ENCODE data around the gene MFSD1.
A peak's percentile ranks its signal among the peaks of the same experiment; 100 is the strongest.
"Not testable (repeated sequence)": the region's sequence is repeated elsewhere in the genome, so short reads cannot be mapped to it uniquely, and the experiment has no call there.

Gene MFSD1

DNA sequence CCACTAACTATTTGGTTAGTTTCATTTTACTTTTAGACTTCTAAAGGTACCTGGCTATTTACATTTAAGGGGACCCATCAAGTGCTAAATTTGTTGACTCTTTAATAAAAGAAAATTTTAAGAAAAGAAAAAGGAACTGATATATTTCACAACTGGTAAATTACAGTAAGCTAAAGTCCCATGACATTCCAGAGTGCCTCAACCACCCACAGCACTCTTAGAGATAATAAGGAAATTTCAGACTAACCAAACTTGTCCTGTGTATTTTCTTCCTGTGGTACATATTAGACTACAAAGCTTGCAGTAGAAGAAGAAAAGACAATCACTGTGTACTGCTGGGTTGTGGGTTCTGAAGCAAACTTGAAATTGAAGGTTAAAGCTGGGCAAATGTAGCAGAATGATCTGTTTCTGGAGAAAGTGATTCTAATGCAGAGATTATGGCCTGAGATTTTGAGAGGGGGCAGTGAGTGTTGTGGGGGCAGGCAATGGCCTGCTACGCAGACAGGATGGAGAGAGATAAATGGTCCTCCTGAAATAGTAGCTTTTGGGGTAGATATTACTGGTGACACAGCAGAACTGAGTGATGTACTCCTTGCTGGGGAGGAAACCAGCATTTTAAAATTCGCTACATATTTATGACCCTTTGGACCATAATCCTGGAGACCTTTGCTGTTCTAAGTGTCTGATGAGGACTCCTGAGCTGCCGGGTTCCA lies 24.5 kb upstream of the MFSD1 start:
- DNase-seq = no peak

DNA sequence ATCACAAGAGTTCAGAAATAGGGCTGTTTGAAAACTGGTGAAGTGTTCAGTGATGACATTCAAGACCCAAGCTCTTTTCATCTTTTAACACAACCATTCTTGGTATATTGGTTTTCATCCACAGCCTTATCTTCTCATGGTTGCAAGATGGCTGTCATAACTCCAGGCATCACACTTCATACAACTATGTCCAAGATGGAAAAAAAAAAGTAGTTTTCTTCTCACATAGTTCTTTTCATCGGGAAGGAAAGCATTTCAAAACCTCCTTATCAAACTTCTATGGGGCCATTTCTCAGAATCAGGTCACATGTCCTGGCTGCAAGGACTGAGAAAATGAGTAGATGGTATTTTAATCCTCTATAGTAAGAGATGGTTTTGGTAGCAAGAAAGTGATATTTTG lies 21.1 kb upstream of the MFSD1 start:
- no peak for DNase-seq

DNA sequence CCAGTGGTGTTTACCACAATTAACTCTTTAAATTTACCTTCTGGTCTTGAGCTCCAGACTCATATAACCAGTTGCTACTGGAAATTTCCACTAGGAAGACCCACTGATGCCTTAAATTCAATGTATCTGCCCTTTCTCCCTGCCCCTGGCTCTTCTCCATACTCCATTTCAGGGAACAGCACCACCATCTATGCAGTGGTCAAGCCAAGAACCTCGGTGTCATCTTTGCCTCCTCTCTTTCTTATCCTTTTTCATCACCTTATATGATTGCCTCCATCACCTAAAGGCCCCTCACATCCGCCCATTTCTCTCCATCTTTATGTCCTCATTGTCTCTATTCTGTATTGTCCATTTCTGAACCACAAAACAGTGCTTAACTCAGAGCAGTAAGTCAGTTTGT lies 20.7 kb upstream of the MFSD1 start:
- DNase-seq = no peak

DNA sequence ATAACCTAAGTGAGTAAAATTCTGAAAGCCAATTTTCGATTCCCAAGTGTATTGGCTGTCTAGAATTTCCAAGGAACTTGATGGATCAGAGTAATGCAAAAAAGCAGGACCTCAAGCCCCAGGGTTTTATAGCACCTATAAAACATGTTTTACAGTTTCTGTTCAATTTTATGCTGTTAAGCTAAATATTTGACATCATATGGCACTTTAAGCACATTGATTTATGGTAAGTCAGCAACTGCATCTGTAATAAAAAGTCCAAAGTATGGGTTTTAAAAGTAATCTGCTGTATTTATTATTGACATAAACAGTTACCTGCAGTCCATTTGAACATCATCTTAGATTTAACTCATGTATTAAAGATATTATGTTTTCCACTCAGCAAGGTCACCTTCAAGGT lies 20.0 kb upstream of the MFSD1 start:
- no peak for DNase-seq

DNA sequence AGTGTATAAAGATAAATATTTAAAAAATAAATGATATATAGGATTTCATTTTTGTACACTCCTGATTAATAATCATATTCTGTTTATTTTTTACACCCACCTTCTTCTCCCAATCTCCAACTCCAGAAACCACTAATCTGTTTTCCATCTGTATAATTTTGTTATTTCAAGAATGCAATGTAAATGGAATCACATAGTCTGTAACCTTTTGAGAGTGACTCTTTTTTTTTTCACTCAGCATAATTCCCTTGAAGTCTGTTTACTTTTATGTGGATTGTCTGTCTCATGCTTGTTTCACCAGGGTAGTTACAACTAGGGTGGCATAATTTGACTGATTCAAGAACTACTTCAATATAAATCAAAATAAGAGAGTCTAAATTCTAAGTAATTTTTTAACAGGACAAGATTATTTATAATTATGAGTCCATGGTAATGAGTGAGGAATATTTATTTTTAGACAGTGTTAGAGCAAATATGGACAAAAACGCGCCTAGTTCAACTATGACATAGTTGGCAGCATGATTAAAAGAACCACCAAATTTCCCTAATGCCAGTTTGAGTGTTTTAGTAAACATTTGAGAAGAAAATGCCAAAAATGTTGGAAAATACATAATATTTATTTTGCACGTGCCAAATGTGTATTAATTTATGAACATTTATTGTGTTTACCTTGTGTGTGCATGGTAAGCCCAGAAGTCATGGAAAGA lies 19.4 kb upstream of the MFSD1 start:
- no peak for DNase-seq

DNA sequence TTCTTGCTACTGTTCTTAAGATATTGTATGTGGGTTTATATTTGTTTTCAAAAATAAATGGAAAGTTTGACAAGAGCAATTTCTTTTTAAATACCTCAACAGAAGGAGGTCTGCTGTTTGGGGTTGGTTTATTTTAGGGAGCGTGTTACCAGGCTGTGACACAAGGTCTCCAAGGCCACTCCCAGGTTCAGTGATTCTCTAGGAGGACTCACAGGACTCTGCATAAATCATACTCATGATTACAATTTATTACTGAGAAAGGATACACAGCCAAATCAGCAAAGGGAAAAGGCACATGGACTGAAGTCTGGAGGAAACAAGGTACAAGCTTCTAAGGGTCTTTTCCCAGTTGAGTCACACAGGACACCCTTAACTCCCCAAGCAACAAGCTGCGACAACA lies 18.8 kb upstream of the MFSD1 start:
- DNase-seq = no peak

DNA sequence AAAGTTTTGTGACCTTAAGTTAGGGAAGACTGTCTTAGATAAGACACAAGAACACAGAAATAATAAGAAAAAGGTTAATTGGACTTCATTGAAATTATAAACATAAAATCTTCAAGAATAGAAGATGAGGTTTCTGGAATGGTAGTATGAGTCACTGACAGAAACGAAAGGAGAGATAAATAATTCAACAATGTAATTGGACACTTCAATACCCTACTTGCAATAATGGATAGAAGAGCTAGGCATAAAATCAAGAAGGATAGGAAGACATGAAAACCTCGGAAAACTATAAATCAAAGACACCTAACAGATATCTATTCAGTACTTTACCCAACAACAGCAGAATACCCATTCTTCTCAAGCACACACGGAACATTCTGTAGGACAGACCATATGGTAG lies 15.9 kb upstream of the MFSD1 start:
- no peak for DNase-seq

DNA sequence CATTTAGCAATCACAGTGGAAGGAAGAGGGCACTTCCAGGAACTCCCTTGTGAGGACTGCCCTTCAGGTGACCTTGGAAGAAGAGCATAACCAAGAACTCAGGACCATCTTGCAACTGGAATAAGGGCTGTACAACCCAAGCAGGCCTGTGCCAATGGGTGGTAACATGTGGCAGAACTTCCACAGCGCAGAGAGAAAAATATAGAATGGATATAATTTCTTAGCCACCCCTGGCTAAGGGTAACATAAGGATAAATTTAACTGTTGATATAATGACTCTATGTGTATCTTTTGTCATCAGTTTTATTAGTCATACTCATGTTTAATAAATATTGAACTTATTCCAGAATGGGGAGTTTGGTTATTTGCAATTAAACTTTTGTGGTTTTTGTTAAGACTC lies 13.4 kb upstream of the MFSD1 start:
- DNase-seq = no peak

DNA sequence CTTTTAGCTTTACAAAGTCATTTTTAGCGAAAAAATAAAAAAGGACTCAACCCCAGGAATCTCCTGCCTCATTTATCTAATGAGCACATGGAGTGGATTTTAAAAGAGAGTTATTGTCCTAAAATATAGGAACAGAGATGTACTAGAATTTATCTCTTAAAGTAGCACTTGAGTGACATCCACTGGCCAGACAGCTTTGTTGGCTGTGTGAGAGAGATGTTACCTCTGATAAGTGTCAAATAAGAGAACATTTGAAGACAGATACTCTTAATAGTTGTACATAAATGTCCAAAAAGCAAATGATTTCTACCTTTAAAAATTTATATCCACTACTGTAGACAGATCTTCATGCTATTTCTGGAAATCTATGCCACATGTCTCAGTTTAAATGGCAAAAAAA lies 12.3 kb upstream of the MFSD1 start:
- no peak for DNase-seq

DNA sequence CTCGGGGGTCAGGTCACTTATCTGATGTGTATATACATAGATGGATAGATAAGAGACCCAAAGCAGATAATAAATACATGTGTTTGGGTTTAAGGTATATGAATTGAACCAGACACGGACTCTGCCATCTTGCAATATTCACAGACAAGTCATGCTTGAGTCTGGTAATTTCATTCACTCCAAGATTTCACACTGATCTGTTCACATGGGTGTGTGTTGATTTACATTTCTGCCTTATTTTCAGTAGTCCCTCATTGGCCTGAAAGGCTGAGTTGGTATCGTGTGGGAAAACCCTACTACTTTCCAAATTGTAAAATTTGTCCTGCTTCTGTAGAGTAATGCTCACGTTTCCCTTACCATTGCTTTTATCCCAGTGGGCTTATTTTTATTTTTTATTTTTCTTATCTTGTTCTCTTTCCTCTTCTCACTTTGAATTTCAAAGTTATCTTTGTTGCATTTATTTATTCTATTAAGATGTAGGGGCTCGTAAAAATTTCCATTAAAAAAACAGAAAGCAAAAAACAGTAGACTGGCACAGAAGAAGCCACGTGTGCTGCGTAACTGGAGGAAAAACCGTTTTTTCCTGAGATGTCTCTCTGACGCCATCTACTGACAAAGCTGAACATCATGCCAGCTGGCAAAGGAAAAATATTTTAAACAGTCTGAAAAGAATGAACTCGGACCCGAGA lies 10.8 kb upstream of the MFSD1 start:
- peak; percentile 39 for DNase-seq

DNA sequence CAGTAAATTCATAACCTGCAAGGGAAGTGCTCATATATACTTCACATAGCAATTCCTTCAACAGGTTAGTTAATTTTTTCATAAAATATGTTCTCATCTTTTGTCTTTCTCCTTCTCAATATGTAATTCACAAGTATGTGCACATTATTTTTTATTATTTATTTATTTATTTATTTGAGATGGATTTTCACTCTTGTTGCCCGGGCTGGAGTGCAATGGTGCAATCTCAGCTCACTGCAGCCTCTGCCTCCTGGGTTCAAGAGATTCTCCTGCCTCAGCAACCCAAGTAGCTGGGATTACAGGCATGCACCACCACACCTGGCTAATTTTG lies 10.3 kb upstream of the MFSD1 start:
- DNase-seq = not testable (repeated sequence)

DNA sequence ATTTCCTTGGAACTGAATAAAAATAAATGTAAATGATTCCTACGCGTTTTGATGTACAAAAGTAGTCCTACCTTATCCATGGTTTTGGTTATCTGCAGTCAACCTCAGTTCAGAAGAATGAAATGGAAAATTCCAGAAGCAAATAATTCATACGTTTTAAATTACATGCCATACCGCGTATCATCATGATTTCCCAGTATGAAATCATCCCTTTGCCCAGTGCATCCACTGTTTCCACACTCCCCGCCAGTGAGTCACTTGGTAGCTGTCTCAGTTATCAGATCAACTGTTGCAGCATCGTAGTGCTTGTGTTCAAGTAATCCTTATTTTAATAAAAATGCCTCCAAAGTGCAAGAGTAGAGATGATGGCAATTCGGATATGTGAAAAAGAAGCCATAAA lies 9.1 kb upstream of the MFSD1 start:
- DNase-seq = no peak

DNA sequence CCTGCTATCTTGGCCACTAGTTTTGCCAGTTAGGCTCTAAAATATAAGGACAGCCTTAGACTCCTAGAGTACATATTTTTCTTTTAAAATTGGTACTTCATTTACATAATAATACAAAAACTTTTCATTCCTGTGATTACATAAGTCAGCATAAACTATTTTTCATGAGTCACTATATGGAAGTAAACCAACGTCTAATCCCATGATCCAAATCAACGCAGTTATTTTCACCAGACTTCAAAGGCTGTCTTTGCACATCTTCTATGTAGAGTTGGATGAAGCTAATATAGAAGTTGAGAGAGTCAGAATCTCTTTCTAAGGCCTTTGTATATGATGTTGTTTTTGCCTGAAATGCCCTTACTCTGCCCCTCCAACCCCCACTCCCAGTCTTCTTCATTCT lies 7.6 kb upstream of the MFSD1 start:
- DNase-seq = no peak

DNA sequence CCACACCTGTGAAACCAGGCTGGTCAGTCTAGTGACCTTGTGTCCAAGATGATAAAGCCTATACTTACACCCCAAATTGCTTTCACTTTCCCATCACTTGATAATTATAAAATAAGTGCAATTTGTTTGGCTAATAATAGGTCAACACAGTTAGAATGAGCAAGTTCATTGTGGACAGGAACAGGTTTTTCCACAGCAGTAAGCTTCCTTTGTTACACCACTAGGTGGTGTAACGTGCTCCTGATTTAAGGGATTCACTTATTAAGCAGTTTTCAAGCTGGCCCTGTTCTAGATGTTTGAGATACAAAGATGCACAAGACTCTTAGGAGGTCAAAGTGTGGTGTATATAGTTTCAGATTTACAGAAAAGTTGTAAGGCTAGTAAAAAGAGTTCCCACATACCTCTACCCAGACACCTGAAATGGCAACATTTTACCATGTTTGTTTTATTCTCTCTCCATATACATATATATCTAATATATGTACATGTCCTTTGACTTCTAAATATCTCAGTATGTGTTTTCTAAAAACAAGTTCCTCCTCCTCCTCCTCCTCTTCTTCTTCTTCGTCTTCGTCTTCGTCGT lies 6.8 kb upstream of the MFSD1 start:
- DNase-seq = no peak

DNA sequence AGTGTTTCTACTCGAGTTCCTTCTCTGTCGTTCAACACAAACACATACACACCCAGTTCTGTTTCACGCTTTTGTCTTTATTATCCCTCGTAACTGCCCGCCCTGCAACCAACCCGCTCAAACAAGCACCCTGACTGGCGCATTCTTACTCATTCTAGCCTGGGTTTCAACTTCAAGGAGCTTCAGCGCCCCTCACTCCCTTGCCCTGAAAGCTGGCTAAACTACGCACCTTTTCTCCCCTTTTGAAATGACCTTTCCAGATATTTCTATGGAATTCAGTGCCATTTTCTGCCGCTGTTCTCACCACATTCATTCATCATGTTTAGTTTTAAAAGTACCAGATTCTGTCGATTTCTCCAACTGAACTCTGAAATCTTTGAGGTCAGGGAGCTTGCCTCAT lies 653 bp upstream of the MFSD1 start:
- DNase-seq = no peak

DNA sequence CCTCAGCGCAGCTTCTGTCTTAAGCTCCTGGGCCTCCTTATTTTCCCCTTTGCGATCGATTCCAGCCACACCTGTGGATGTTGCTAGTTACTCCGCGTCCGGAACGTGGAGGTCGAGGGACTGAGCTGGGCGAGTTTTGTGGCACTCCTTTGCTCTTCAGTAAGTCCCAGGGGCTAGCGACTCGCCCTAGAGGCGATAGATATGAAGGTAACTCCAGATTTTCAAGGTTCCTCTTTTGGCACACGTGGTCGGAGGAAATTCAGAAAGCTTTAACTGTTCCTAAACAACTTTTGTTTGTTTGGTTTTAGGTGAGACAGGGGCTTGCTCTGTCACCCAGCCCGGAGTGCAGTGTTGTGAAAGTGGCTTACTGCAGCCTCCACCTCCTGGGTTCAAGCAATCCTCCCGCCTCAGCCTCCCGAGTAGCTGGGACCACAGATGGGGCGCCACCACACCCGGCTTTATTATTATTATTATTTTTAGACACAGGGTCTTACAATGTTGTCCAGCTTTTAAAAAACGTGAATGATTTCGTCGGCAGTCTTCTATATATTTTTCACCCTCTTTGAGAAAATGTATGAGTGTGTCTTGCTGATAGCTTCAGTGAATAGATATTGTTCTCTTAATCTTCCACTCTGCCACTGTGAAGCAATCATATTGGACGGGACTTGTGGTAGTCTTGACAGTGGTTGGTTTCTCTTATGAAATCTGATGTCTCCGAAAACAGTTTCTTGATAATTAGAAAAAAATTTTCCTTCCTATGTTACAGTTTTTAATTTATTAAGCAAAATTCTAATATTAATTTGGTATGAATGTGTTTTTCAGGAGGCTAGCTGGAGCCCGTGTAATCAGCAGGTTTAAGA lies 785 bp downstream of the MFSD1 start:
- DNase-seq = no peak

DNA sequence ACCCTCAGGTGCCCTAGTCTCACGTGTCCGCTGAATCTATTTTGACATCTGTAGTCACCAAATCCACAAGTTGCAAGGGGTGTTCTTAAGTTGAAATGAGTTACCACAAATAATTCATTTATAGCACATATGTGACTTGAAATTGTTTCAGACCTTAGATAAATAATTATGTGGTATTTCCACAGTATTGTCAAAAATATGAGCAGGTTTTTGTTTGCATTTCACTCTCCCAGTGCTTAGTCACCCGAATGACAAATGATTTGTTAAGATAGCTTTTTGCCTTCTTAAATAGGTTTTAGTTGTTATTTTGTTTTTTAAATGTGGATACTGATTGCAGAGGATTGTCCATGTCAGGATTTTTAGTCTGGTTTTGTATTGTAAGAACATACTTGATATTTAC lies 2.6 kb downstream of the MFSD1 start:
- no peak for DNase-seq

DNA sequence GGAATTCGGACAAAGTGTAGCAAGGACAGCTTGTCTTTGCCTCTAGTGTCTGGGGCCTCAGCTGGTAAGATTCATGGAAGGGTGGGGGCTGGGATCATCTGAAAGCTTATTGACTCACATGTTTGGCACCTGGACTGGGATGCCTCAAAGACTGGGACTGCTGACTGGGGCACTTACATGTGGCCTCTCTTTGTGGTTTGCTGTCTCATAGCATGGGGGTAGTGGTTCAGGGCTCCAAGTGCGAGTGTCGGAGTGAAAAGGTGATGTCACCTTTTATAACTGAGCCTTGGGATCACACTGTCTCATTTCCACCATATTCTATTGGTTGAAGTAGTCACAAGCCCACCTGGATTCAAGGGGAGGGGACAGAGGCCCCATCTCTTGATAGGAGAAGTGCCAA lies 6.8 kb downstream of the MFSD1 start:
- no peak for DNase-seq

DNA sequence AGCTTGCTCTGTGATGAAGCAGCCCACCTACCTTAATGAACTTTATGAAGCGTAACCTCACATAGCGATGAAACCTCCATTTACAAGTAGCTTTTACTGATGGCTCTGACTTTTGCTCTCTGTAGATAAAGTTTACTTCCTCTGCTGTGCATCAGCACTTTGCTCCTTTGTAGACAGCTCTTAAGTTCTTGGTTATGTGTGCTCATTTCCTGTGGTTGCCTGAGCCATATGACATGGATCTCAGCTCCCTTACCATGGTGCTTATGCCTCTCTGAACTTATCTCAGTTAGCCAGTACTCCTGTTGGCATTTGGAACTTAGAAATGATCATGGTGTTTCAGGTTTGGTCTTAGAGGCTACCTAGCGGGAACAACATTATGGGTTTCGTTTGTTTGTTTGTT lies 7.8 kb downstream of the MFSD1 start:
- no peak for DNase-seq

DNA sequence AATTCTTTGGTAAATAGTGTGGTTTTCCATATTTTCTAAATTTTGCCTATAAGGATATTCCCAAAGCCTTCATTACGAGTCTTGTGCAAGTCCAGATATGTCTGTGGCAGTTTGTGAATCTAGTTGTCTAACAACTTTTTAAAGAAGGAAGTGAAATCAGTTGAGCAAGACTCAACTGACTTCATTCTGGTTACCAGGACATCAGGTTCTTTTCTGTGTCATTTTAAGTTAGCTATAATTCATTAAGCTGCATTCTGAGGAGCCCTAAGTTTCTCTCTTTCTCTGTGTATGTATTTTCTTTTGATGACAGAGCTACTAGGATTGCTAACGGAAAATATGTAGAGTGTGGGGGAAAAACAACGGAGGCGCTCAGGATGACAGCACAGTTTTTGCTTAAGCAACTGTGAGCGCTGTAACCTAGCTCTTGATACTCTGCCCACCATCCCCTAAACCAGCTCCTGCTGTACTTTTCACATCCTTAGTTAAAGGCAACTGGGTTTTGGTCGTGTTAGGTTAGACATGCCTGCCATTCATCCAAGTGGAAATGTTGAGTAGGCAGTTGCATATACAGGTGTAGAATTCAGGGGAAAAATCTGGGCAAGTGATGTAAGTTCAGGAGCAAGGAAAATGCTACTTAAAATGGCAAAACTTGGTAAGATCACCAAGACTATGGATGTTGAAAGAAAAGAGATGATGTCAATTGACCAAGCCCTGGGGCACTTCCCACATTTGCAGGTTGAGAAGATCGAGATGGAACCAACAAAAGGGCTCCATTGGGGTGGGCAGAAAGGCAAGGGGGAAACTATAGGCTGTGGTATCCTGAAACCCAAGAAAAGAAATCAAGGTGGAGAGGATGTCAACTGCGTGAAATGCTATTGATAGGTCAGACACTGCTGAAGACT lies 9.2 kb downstream of the MFSD1 start:
- DNase-seq = no peak

DNA sequence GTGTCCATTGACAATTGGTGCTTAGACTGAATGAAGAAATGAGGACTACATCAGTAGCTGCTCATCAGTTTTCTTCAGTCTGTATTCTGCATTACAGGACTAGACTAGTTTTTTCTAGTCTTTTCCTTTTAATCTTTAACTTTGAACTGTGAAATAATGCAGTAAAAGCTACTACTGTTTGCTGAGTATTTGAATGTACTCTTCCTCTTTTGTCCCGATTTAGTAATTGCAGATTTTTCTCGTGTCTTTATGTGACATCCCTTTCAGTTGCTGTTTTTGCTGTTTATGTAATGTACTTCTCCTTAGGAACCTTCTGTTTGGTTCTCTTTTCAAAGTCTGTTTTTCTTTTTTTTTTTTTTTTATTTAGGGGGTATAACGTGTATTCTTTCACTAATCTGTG lies 17.4 kb downstream of the MFSD1 start:
- DNase-seq = no peak

DNA sequence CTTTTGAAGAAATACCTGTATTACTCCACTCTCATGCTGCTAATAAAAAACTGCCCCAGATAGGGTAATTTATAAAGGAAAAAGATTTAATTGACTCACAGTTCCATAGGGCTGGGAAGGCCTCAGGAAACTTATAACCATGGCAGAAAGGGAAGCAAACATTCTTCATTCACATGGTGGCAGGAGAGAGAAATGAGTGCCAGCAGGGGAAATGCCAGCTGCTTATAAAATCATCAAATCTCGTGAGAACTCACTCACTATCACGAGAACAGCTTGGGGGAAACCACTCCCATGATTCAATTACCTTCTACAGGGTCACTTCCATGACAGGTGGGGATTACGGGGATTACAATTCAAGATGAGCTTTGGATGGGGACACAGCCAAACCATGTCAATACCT lies 18.7 kb downstream of the MFSD1 start:
- DNase-seq = no peak

Measured in NCI-H524 treated with DMSO at 0.1 percent for 48 hours (cell line).